HG03103 (cell line): Measurements from ENCODE around the gene IDH3A.

ENCODE experiments used
- ATAC-seq: cut with Tn5 transposase; IDR thresholded peaks from one replicate; pipeline ENCODE4 v1.9.1; 2021; ENCODE audit warnings: low read depth; ENCODE audit not compliant: unreplicated experiment

IDH3A gene

DNA sequence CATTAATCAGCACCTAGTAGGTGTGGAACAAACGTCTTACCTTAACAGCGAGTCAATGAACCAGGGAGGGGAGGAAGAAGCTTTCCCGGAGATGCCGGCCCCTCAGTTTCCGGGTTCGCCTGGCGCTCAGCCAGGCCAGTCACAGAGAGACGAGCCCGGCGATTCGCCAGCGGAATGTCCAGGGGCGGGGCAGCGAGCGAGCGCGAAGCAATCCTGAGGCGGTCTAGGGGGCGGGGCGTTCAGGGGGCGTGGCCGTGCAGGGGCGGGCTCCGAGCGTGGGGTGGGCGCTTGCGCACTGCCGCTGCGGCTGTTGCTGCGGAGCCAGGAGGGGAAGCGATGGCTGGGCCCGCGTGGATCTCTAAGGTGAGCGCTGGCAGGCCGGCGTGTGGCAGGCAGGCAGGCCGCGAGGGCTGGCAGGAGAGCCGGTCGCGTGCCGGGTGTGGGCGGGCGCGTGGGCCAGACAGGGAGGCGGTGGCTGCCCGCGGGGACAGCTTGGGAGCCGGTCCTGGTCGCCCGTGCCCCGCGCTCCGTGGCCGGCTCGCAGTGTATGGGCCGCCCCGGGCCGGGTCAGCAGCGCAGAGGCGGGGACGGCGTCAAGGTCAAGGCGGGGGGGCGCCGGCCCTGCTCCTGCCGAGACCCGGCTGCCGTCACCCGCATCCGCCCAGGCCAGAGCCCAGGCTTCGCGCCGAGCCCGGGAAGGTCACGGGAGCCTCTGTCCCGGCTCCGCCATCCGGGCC lies at the start of gene IDH3A:
Gene IDH3A (plus strand): TSS at position 295 of the 737 bp plus-strand sequence. CDS start 42 bp downstream, at position 337.
- ATAC-seq: peak; percentile 70

DNA sequence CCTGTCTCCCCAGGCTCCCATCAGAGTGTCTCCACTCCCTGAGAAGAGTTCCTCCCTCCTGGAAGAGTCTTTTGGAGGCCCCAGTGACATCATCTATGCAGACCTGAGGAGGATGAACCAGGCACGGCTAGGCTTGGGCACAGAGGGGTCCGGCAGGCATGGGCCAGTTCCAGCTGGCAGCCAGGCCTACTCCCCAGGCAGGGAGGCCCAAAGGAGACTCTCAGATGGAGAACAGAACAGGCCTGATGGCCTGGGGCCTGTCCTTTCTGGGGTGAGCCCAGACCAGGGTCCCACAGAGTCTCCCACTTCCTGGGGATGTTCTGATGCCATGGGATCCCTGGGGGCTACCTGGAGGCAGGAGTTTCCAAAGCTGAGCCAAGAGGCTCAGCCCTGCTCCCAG lies 48.3 kb upstream of the IDH3A start:
- ATAC-seq: no peak

DNA sequence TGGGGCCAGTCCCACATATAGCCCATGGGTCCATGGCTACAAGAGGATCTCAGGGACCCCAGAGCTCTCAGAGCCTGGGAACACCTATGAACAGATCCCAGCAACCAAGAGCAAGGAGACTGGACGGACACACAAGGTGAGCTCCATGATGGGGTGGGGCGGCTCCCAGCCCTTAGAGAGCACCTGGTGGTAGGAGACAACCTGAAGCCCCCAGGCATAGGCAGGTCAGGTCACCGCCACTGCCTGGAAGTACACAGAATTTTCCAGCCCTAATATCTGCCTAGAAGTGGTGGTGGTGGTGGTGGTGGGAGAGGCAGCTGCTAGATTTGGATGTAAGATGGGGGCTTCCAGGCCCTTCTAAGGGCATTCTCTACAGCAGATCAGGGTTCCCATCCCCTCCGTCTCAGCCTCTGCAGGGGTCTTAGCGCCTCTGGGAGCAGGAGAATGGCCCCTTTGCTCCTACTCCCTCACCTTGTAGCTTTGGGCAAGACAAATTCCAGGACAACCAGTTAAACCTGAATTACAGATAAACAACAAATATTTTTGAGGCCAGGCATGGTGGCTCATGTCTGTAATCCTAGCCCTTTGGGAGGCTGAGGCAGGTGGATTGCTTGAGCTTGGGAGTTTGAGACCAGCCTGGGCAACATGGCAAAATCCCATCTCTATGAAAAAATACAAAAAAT lies 47.6 kb upstream of the IDH3A start:
- ATAC-seq: no peak

DNA sequence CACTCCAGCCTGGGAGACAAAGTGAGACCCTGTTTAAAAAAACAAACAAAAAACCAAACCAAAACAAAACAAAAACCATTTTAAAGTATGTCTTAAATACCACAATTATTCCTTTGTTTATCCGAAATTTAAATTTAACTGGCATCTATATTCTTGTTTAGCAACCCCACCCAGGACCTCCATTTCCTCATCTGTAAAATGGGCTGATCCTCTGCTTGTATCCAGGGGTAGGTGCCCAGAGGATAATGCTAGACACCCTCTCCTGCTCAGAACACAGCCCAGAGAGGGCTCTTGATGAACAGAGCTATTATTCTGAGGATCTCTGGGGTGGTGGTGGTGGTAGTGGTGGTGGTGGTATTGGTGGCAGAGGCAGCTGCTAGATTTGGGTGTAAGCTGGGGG lies 47.0 kb upstream of the IDH3A start:
- ATAC-seq: no peak

DNA sequence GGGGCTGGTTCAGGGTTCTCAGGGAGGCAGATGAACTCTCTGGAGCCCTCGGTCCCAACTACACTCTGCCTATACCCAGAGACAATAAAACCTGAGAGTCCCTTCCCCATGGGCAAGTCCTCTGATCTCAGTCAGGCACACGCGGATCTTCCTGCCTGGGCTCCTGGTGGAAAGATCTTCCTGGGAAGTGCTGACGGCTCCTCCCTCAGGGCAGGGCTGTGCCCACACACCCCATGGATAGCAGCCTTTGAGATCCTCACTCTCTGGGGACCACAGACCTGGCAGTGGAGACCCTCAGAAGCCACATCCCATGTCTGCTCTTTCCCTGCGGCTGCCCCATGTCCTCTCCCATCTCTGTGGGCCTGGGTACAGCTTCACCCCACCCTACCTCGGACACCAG lies 46.4 kb upstream of the IDH3A start:
- no peak for ATAC-seq

DNA sequence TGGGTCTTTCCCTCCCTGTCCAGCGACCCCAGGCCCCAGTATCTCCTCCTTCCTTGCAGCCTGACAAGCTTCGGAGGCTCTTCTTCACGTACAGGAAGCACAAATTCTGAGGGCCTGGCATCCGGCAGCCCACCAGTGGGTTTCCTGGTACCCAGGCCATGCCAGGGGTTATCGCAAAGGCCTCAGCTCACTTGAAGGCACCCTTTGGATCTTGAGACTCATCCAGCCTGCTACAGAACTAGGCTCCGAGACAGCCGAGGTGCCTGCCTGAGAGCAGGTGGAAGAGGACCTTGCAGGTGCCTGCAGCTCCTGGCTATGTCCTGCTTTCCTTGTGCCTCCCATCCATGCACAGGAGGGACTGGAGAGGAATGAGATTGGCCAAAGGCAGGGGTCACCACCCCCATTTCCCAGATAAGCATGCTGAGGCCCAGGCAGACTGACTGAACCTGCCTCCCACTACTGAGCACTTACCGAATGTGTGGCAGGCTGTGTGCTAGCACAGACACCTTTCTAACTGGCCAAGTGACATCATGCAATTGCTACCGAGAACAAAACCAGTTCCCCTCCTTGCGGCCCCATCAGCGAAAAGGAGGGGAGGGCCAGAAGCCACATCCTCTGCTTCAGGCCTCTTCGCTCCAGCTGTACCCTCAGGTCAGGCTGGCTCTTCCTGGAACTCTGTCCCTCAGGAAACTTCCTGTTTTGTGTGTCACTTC lies 45.6 kb upstream of the IDH3A start:
- ATAC-seq: peak; percentile 72

DNA sequence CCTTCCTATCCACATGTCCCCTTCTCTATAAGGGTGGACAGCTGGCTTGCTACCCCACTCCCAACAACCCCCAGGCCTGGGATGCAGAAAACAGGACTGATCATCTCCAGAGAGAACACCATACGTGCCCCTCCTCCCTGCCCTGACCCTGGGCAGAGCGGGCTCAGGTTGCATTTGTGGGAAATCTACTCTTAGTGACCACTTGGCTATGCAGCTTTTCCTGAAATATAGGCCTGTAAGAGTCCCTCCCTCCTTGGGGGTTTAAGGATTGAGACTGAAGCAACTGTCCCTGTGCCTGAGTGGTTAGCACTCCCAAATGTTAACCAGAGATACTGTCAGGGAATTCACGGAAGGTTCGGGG lies 45.1 kb upstream of the IDH3A start:
- ATAC-seq: no peak

GRCh38 chr15:78104566-78105475 lies 44.3 kb upstream of the IDH3A start:
- ATAC-seq: no peak

GRCh38 chr15:78105476-78106241 lies 43.5 kb upstream of the IDH3A start:
- ATAC-seq: no peak

GRCh38 chr15:78107471-78107870 lies 41.7 kb upstream of the IDH3A start:
- ATAC-seq: no peak

DNA sequence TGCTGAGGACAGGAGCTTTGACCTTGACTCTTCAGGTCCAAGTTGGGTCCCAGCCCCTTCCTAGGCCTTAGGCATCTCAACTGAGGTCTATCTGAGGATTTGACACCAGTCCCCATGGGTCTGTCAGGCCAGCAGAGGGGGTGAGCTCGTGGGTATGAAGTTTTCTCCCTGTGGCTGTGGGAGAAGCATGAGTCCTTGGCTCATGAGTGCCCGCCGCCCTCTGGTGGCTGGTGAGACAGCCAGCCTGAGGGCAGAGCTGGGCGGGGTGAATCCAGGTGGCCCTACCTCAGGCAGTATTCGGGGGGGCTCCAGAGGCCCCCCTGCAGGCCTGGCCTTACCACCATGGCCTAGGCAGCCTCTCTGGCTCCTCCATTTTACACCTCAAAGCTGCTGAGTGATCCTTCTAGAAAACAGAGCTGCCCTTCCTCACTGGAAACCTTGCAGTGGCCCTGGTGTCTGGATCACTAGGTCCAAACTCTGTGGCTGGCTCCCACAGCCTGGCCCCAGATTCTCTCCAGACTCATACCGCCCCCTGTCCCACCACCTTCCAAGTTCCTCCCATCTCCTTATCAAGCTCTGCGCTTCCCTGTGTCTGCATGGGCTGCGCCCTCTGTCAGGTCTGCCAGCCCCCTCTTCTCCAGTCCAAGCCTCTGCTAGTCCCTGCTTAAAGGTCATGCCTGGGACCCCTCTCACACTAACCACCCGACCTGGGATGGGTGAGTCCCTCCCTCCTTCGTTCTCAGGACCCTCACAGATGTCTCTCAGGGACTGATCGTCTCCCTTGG lies 40.7 kb upstream of the IDH3A start:
- no peak for ATAC-seq

DNA sequence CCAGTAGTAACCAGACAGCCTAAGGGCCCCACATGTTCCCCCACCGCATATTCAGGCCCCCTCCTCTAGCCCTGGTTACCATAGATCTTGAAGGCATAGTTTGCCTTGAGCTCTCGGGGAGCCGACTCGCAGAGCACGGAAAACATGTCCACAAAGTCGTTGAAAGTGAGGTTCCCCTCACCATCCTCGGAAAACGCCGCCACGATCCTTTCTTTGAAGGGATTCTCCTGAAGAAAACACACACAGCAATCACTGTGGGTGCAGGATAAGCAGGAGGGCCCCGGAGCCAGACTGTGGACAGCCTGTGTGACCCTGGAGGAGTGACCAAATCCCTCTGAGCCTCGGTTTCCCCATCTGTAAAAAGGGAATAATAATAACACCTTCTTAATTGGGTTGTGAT lies 40.0 kb upstream of the IDH3A start:
- no peak for ATAC-seq

GRCh38 chr15:78110096-78110495 lies 39.1 kb upstream of the IDH3A start:
- no peak for ATAC-seq

- ATAC-seq: no peak
Measured at GRCh38 chr15:78110916-78111475, 38.2 kb upstream of the IDH3A start.

DNA sequence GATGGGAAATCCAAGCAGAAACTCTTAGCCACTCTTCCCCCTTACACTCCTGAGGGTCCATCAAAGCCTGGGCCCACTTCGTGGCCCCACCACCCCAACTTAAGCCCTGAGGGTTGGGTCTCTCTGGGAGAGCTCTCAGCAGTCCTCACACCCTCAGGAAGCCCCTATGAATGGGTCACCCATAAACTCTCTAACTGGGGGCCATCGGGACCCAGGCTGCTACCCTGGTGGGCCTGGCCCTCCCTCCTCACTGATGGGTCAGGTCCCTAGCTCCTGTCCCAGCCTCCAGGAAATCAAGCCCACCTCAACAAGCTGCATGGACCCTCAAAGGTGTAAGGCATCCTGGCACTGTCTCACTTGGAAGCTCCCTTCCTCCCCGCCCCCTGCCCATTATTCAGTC lies 37.4 kb upstream of the IDH3A start:
- ATAC-seq: no peak

GRCh38 chr15:78112551-78112950 lies 36.6 kb upstream of the IDH3A start:
- ATAC-seq: no peak

DNA sequence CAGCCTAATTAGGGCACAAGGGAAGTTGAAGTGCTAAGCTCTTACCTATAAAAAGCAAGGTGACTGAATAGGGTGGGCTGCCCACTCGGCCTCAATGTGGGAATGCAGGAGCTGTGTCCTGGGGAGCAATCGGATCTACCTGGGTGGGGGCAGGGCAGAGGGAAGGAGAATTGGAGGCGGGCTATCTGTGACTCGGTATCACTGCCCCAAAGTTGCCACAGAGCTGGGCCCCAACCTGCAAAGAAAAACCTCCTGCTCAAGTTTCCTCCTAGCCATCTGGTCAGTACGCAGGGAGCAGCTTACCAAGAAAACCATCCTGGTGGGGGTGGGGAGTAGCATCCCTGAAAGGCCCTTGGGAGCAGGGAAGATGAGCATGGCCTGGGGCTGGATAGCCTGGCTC lies 28.6 kb upstream of the IDH3A start:
- no peak for ATAC-seq

GRCh38 chr15:78125267-78125666 lies 23.9 kb upstream of the IDH3A start:
- no peak for ATAC-seq

DNA sequence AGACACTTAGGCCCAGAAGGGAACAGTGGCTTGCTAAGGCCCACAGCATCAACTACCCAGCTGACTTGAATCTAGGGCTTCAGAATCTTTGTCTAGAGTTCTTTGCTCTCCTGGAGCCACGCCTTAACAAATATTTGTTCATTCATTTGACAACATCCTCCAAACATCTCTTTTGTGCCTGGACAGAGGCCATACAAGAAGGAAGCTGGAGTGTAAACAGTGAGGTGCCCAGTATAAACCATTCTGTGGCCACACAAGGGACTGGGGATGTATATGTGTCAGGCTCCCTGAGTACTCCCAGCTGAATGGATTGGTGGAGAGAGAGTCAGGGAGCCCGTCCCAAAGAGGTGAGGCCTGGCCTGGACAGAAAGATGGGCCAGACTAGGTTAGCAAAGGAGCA lies 21.3 kb upstream of the IDH3A start:
- no peak for ATAC-seq
